LHCN-M2 (cell line): ENCODE results near the gene CDK17. TPM values are rescaled to one million over a fixed set of nuclear protein-coding genes. Genes with fewer than 3 reads are reported as not detected.
A peak's percentile ranks its signal among the peaks of the same experiment; 100 is the strongest.
"Not testable (repeated sequence)": the region's sequence is repeated elsewhere in the genome, so short reads cannot be mapped to it uniquely, and the experiment has no call there.

Experiments
- DNase-seq: peaks from one replicate; pipeline ENCODE4 v3.0.0-alpha.2; 2012; ENCODE audit warnings: low read depth
- polyA plus RNA-seq: library from polyadenylated mRNA; unstranded; fragments of >200 nt; gene quantifications from one replicate; pipeline ENCODE4 v1.2.1, GENCODE V29; 2012; ENCODE audit warnings: missing spikeins
- total RNA-seq: library from RNA; depleted of rRNA; stranded (reverse); fragments of >200 nt; gene quantifications from 2 replicates; pipeline ENCODE4 v1.2.3, GENCODE V29; 2014; rRNA removed

CDK17 gene
- 73.7 and 82.3 TPM in 2 replicates for total RNA-seq
- polyA plus RNA-seq: 11.1 TPM

- peak; percentile 87 for DNase-seq
Observed at GRCh38 chr12:96399919-96400630, at the start of gene CDK17. Gene CDK17, minus strand, starts transcription at chr12:96400439. Its CDS starts 65,603 bp downstream, at chr12:96334836.

DNA sequence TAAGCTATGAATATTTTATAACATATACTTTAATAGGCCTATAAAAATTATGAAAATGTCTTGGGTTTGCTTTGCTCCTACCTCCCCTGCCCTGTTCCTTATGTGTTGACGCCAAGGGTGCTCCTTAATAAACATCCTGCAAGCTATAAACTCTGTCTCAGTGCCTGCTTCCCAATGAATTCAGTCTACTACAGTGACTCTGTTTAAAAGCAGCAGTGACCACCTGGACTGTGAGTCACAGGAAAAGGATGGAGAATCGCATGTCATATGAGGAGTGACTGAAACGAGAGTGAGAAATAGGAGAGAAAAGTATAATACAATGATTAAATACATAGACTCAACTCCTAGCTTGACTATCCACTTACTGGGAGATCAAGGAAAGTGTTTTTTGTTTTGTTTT lies 48.1 kb upstream of the CDK17 start:
- peak; percentile 65 for DNase-seq

DNA sequence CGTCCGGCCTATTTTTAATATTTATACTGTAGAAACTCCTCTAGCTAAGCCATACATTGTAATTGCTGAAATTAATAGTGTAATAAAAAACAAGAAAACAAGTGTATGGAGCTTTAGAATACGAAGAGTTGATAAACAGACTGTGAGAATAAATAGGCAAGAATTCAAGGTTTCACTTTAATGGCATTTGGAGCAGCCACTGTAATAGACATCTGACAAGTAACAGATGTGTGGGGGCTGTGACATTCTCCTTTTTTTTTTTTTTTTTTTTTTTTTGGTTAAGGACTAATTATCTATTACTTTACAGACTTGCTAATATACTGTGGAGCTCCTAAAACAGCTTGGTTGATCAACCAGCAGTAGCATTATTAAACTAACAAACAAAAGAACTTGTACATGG lies 47.0 kb upstream of the CDK17 start:
- DNase-seq: no peak

GRCh38 chr12:96445691-96446583 lies 45.7 kb upstream of the CDK17 start:
- DNase-seq: peak; percentile 79

DNA sequence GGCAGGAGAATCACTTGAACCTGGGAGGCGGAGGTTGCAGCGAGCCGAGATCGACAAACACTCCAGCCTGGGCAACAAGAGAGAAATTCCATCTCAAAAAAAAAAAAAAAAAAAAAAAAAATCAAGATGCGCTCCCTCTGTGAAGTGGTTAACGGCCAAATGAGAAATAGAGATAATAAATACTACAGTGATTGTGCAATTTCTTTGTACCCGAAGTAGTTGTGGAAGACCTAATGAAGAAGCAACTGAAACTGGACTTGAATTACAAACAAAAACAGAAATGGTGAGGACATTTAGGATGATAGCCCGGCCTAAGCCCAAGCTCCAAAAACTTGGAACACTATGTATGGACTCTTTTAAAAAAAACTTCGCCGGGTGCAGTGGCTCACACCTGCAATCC lies 44.2 kb upstream of the CDK17 start:
- no peak for DNase-seq

DNA sequence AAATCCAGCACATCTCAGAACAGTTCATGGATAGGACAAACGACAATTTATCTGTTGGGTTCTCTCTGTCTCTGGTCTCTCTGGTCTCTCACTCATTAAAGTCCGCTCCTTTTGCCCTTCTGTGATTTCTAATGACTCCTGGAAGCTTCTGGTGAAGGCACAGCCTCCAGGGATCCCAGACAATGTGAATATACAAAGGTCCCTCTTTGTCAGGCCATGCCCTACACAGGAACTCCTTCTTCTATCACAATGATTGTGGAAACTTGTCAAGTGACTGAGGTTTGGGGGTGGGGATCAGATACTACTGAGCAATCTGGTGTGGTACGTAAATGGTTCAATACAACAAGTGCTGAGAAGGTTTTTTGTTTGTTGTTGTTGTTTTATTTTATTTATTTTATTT lies 42.7 kb upstream of the CDK17 start:
- no peak for DNase-seq

DNA sequence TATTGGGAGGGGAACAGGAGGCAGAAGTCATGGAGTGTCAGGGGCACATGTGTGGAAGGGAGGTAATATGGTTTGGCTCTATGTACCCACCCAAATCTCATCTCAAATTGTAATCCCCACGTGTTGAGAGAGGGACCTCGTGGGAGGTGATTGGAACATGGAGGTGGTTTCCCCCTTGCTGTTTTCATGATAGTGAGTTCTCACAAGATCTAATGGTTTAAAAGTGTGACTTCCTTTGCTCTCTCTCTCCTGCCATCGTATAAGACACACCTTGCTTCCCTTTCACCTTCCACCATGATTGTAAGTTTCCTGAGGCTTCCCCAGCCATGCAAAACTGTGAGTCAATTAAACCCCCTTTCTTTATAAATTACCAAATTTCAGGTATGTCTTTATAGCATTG lies 41.6 kb upstream of the CDK17 start:
- no peak for DNase-seq

DNA sequence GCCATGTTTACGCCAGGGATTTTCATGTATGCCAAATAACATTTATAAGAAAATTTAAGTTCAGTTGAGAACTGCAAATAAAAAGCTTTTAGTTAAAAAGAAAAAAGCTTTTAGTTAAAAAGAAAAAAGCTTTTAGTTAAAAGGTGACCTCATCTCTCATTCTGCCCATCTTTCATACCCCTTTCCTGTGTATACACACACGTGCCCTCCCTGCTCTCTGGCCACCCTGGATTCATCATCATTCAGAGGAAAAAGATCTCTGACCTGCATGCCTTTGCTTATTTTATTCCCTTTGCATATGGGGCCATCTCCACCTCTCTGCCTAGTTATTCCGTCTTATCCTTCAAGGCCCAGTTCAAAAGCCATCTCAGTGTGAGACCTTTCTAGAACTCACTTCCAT lies 38.1 kb upstream of the CDK17 start:
- DNase-seq: no peak

GRCh38 chr12:96437171-96437445 lies 36.9 kb upstream of the CDK17 start:
- DNase-seq: no peak

GRCh38 chr12:96436366-96437170 lies 36.3 kb upstream of the CDK17 start:
- no peak for DNase-seq

GRCh38 chr12:96434107-96434506 lies 33.9 kb upstream of the CDK17 start:
- DNase-seq: peak; percentile 98

GRCh38 chr12:96432496-96433321 lies 32.5 kb upstream of the CDK17 start:
- not testable (repeated sequence) for DNase-seq

GRCh38 chr12:96431067-96431466 lies 30.8 kb upstream of the CDK17 start:
- DNase-seq: no peak

DNA sequence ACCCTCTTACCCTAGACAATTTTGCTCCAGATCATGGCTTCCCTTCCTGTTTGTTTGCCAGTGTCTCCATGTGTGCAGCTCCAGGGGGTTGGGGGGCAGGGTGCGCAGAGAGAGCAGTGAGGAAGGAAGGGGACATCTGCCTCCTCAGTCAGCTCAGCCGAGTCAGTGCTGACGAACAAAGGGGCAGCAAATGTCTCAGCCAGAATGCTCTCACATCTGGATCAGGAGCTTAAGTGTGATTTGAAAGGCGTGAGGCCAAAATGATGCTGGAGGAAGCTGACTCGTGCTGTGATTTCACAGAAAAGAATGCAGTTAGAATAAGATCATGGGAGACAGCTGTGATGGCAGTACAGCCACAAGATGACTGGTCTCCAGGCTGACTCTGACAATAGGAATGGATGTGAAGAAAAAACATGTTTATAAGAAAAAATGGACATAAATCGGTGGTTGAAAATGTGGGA lies 27.1 kb upstream of the CDK17 start:
- peak; percentile 100 for DNase-seq

DNA sequence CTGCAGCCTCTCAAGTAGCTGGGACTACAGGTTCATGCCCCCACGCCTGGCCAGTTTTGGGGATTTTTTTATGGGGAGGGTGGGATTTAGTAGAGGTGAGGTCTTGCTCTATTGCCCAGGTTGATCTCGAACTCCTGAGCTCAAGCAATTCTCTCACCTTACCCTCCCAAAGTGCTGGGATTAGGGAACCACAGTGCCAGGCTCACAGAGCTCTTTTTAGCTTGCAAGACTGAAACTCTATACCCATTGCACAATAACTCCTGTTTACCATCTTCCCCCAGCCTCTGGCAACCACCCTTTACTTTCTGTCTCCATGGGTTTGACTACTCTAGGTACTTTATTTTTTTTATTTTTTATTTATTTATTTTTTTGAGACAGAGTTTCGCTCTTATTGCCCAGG lies 25.7 kb upstream of the CDK17 start:
- peak; percentile 81 for DNase-seq

DNA sequence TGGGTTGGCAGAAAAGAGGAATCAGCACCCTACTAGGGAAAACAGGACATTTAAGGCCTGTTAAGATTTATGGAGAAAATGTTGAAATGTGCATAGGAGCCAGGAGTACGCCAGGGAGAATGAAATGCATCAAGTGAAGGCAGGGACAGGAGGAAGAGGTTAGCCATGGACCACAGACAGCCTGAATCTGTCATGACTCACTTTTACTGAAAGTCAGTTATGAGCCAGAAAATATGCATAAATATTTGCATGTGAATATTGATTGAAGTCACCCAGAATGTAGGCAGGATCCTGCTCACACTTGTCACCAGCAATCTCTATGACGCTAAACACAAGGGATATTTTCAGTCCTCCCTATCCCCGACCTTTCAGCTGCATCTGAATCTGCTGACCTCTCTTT lies 25.1 kb upstream of the CDK17 start:
- DNase-seq: peak; percentile 94

- no peak for DNase-seq
Observed at GRCh38 chr12:96424601-96425000, 24.4 kb upstream of the CDK17 start.

DNA sequence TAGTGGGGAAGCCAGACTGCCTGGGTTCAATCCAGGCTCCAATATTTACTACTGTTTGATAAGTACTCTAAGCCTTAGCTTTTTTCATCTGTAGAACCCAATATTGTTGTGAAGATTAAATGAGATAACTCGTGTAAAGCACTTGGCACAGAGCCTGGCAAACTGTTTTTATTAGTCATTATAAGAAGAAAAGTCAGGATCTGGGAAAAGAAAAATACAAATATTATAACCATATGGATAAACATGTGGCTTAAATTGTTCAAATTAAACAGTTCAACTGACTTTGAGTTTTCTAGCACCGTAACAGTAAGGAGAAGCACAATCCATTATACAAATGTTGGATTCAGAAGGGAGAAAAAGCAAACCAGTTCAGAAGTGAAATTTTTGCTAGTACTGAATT lies 22.0 kb upstream of the CDK17 start:
- peak; percentile 71 for DNase-seq

GRCh38 chr12:96421014-96421413 lies 20.8 kb upstream of the CDK17 start:
- no peak for DNase-seq

- no peak for DNase-seq
Observed at GRCh38 chr12:96420277-96420835, 20.1 kb upstream of the CDK17 start.
